OCI-LY3 (cell line): ENCODE results near the gene ZNF488.

Source experiments
- H2AFZ ChIP-seq: fragments of 200-600, 300-600 bp; shearing (Covaris generic); 2 replicates; pipeline ENCODE4 v1.6.0; 2014; ENCODE audit warnings: antibody characterized with exemption, low read depth, low read length
- H3K27ac ChIP-seq: fragments of 200-600, 300-600 bp; sonication (generic); 2 replicates; pipeline ENCODE4 v1.5.1; 2014; ENCODE audit warnings: mild to moderate bottlenecking, low read length, moderate library complexity, mixed read lengths
- H3K27me3 ChIP-seq: fragments of 200-600, 300-600 bp; sonication (generic); 2 replicates; pipeline ENCODE4 v1.6.1; 2014; ENCODE audit warnings: low read depth, low read length, mixed read lengths
- H3K36me3 ChIP-seq: fragments of 200-600, 300-600 bp; sonication (generic); replicated peaks from 2 replicates; pipeline ENCODE3; 2014; ENCODE audit warnings: low read depth, low read length, mixed read lengths
- H3K4me1 ChIP-seq: fragments of 300-600, 200-600 bp; sonication (generic); 2 replicates; pipeline ENCODE4 v1.6.1; 2014; ENCODE audit warnings: low read length, mixed read lengths
- H3K4me2 ChIP-seq: fragments of 200-600, 300-600 bp; sonication (generic); 2 replicates; pipeline ENCODE4 v1.6.1; 2014; ENCODE audit warnings: low read length, mixed read lengths
- H3K4me3 ChIP-seq: fragments of 300-600, 200-600 bp; sonication (generic); 2 replicates; pipeline ENCODE4 v1.5.1; 2014; ENCODE audit warnings: antibody characterized with exemption, mild to moderate bottlenecking, low read length, moderate library complexity
- H3K79me2 ChIP-seq: fragments of 300-600, 200-600 bp; shearing (Covaris generic); 2 replicates; pipeline ENCODE4 v1.6.1; 2014; ENCODE audit warnings: mild to moderate bottlenecking, low read length, mixed read lengths
- H3K9ac ChIP-seq: fragments of 300-600, 200-600 bp; shearing (Covaris generic); 2 replicates; pipeline ENCODE4 v1.6.0; 2014; ENCODE audit warnings: mild to moderate bottlenecking, low read length, moderate library complexity
- H3K9me3 ChIP-seq: fragments of 200-600, 300-600 bp; shearing (Covaris generic); 2 replicates; pipeline ENCODE4 v1.6.1; 2014; ENCODE audit warnings: low read length, mixed read lengths; ENCODE audit not compliant: insufficient read depth
- H4K20me1 ChIP-seq: fragments of 200-600, 300-600 bp; sonication (generic); 2 replicates; pipeline ENCODE4 v1.6.1; 2016; ENCODE audit warnings: low read length, mixed read lengths; ENCODE audit not compliant: insufficient read depth
- CTCF ChIP-seq: fragments of 200-600, 300-600 bp; sonication (generic); IDR thresholded peaks from 2 replicates; pipeline ENCODE4 v1.5.1; 2014; ENCODE audit warnings: antibody characterized with exemption, low read length, low read depth
- EZH2phosphoT487 ChIP-seq: fragments of 200-600 bp; shearing (Covaris generic); IDR thresholded peaks from 2 replicates; pipeline ENCODE4 v1.6.1; 2018; ENCODE audit warnings: antibody characterized with exemption, mixed run types, low read depth

The ZNF488 gene

GRCh38 chr10:47332371-47332770 is 51.7 kb downstream of the ZNF488 start:
- Histone ChIP-seq H4K20me1 (no peaks in the 10 kb centered on the region), H2AFZ (no peak overlapping the region), H3K4me2 (no peak overlapping the region), H3K9ac (no peak overlapping the region), H3K27ac (no peak overlapping the region), H3K9me3 (no peaks in the 10 kb centered on the region), H3K4me1 (no peaks in the 10 kb centered on the region), H3K36me3 (no peaks in the 10 kb centered on the region), H3K4me3 (no peak overlapping the region), H3K27me3 (no peaks in the 10 kb centered on the region; the same call in 1 of the 2 replicates), H3K79me2 (no peaks in the 10 kb centered on the region)
- TF ChIP-seq CTCF (no peak), EZH2phosphoT487 (no peak)

GRCh38 chr10:47331954-47332353 is 52.1 kb downstream of the ZNF488 start:
- no peak overlapping the region for H3K27ac ChIP-seq
- no peak for TF ChIP-seq EZH2phosphoT487
- no peak for TF ChIP-seq CTCF
- no peak overlapping the region for H3K9ac ChIP-seq
- no peaks in the 10 kb centered on the region for H3K4me1 ChIP-seq
- H3K79me2 ChIP-seq, result no peaks in the 10 kb centered on the region
- no peak overlapping the region for H2AFZ ChIP-seq
- no peaks in the 10 kb centered on the region; the same call in 1 of the 2 replicates for H3K27me3 ChIP-seq
- no peaks in the 10 kb centered on the region for H3K9me3 ChIP-seq
- H4K20me1 ChIP-seq, result no peaks in the 10 kb centered on the region
- H3K4me2 ChIP-seq, result no peak overlapping the region
- H3K36me3 ChIP-seq, result no peaks in the 10 kb centered on the region
- H3K4me3 ChIP-seq, result no peak overlapping the region

GRCh38 chr10:47331491-47331890 is 52.6 kb downstream of the ZNF488 start:
- H2AFZ ChIP-seq, result no peak overlapping the region
- H3K4me1 ChIP-seq, result no peaks in the 10 kb centered on the region

GRCh38 chr10:47330804-47331203 is 53.3 kb downstream of the ZNF488 start:
- no peak overlapping the region for H2AFZ ChIP-seq
- no peaks in the 10 kb centered on the region; the same call in 1 of the 2 replicates for H3K27me3 ChIP-seq
- no peaks in the 10 kb centered on the region for H3K36me3 ChIP-seq
- no peaks in the 10 kb centered on the region for H3K4me1 ChIP-seq
- H3K27ac ChIP-seq, result no peak overlapping the region
- H4K20me1 ChIP-seq, result no peaks in the 10 kb centered on the region
- no peak overlapping the region for H3K4me3 ChIP-seq
- TF ChIP-seq CTCF (no peak), EZH2phosphoT487 (no peak)
- H3K79me2 ChIP-seq, result no peaks in the 10 kb centered on the region
- H3K9ac ChIP-seq, result no peak overlapping the region
- no peaks in the 10 kb centered on the region for H3K9me3 ChIP-seq
- H3K4me2 ChIP-seq, result no peak overlapping the region

More at GRCh38 chr10:47331491-47331890, 52.6 kb downstream of the ZNF488 start:
- TF ChIP-seq EZH2phosphoT487, result no peak
- TF ChIP-seq CTCF, result no peak
- Histone ChIP-seq H4K20me1 (no peaks in the 10 kb centered on the region), H3K9me3 (no peaks in the 10 kb centered on the region), H3K27me3 (no peaks in the 10 kb centered on the region; the same call in 1 of the 2 replicates), H3K27ac (no peak overlapping the region), H3K4me3 (no peak overlapping the region), H3K9ac (no peak overlapping the region), H3K4me2 (no peak overlapping the region), H3K36me3 (no peaks in the 10 kb centered on the region), H3K79me2 (no peaks in the 10 kb centered on the region)
